H9 (cell line): ENCODE data around the gene TRERF1. TPM values are rescaled to one million over a fixed set of nuclear protein-coding genes. Genes with fewer than 3 reads are reported as not detected.
A peak's percentile ranks its signal among the peaks of the same experiment; 100 is the strongest.

ENCODE experiments used
- DNase-seq: peaks from one replicate; pipeline ENCODE4 v3.0.0-alpha.2; 2017
- H2AFZ ChIP-seq: one replicate; pipeline ENCODE4 v1.6.1; 2013; ENCODE audit warnings: mild to moderate bottlenecking, low read length, control low read depth, moderate library complexity
- H2AK5ac ChIP-seq: 2 replicates; pipeline ENCODE4 v1.6.1; 2013; ENCODE audit warnings: low read length, control low read depth, mixed read lengths; ENCODE audit not compliant: insufficient read length
- H2BK120ac ChIP-seq: one replicate; pipeline ENCODE4 v1.6.1; 2013; ENCODE audit warnings: low read depth, mild to moderate bottlenecking, low read length, control low read depth, inconsistent platforms; ENCODE audit not compliant: poor library complexity, severe bottlenecking
- H2BK12ac ChIP-seq: 2 replicates; pipeline ENCODE4 v1.6.1; 2013; ENCODE audit warnings: low read length, control low read depth, mixed read lengths, low read depth; ENCODE audit not compliant: insufficient read length
- H2BK15ac ChIP-seq: 2 replicates; pipeline ENCODE4 v1.6.1; 2013; ENCODE audit warnings: low read depth, low read length, control low read depth
- H2BK20ac ChIP-seq: one replicate; pipeline ENCODE4 v1.6.1; 2013; ENCODE audit warnings: low read depth, mild to moderate bottlenecking, low read length, control low read depth, inconsistent platforms; ENCODE audit not compliant: poor library complexity, severe bottlenecking
- H2BK5ac ChIP-seq: 2 replicates; pipeline ENCODE4 v1.6.1; 2013; ENCODE audit warnings: low read length, control low read depth, mixed read lengths; ENCODE audit not compliant: insufficient read length
- H3K14ac ChIP-seq: 2 replicates; pipeline ENCODE4 v1.6.1; 2013; ENCODE audit warnings: low read length, control low read depth; ENCODE audit not compliant: insufficient read depth
- H3K18ac ChIP-seq: 2 replicates; pipeline ENCODE4 v1.6.1; 2013; ENCODE audit warnings: low read depth, mild to moderate bottlenecking, mixed read lengths, low read length, control low read depth; ENCODE audit not compliant: insufficient read length
- H3K23ac ChIP-seq: 2 replicates; pipeline ENCODE4 v1.6.1; 2013; ENCODE audit warnings: low read length, control low read depth, mixed read lengths, low read depth; ENCODE audit not compliant: insufficient read length
- H3K23me2 ChIP-seq: 2 replicates; pipeline ENCODE4 v1.6.1; 2013; ENCODE audit warnings: low read depth, mild to moderate bottlenecking, mixed read lengths, low read length, control low read depth; ENCODE audit not compliant: insufficient read length, poor library complexity, severe bottlenecking
- H3K27ac ChIP-seq: 2 replicates; pipeline ENCODE4 v1.5.1; 2013; ENCODE audit warnings: low read length, control low read depth, mixed read lengths, low read depth; ENCODE audit not compliant: insufficient read length
- H3K27me3 ChIP-seq: 2 replicates; pipeline ENCODE4 v1.6.1; 2013; ENCODE audit warnings: low read length, control low read depth, inconsistent platforms; ENCODE audit not compliant: insufficient read depth
- H3K4ac ChIP-seq: 2 replicates; pipeline ENCODE4 v1.6.1; 2013; ENCODE audit warnings: low read depth, mild to moderate bottlenecking, control low read depth, inconsistent platforms, low read length, moderate library complexity
- H3K4me1 ChIP-seq: 2 replicates; pipeline ENCODE4 v1.6.1; 2013; ENCODE audit warnings: low read length, control low read depth, inconsistent platforms; ENCODE audit not compliant: insufficient read depth
- H3K4me2 ChIP-seq: 2 replicates; pipeline ENCODE4 v1.6.1; 2013; ENCODE audit warnings: low read length, control low read depth, mixed read lengths; ENCODE audit not compliant: insufficient read length, insufficient read depth
- H3K56ac ChIP-seq: 2 replicates; pipeline ENCODE4 v1.6.1; 2013; ENCODE audit warnings: low read depth, mild to moderate bottlenecking, mixed read lengths, low read length, control low read depth; ENCODE audit not compliant: insufficient read length
- H3K79me1 ChIP-seq: 2 replicates; pipeline ENCODE4 v1.6.1; 2013; ENCODE audit warnings: low read depth, mild to moderate bottlenecking, moderate library complexity, low read length, control low read depth, inconsistent platforms; ENCODE audit not compliant: insufficient read depth, poor library complexity, severe bottlenecking
- H3K79me2 ChIP-seq: 2 replicates; pipeline ENCODE4 v1.6.1; 2013; ENCODE audit warnings: low read length, control low read depth, inconsistent platforms; ENCODE audit not compliant: insufficient read depth
- H3K9ac ChIP-seq: 2 replicates; pipeline ENCODE4 v1.6.1; 2013; ENCODE audit warnings: low read length, control low read depth, mixed read lengths; ENCODE audit not compliant: insufficient read length; ENCODE audit errors: extremely low read depth
- H3K9me3 ChIP-seq: one replicate; pipeline ENCODE4 v1.6.1; 2013; ENCODE audit warnings: low read depth, low read length, inconsistent platforms; ENCODE audit not compliant: control insufficient read depth
- H3T11ph ChIP-seq: one replicate; pipeline ENCODE4 v1.6.1; 2013; ENCODE audit warnings: mild to moderate bottlenecking, low read length, control low read depth, inconsistent platforms
- H4K20me1 ChIP-seq: one replicate; pipeline ENCODE4 v1.6.1; 2013; ENCODE audit not compliant: control insufficient read depth, insufficient read length, insufficient read depth
- H4K5ac ChIP-seq: 2 replicates; pipeline ENCODE4 v1.6.1; 2013; ENCODE audit warnings: low read depth, mild to moderate bottlenecking, mixed read lengths, low read length, control low read depth; ENCODE audit not compliant: insufficient read length
- H4K8ac ChIP-seq: replicated peaks from 2 replicates; pipeline ENCODE4 v1.6.1; 2013; ENCODE audit warnings: low read length, control low read depth, mixed read lengths, low read depth; ENCODE audit not compliant: insufficient read length
- H4K91ac ChIP-seq: 2 replicates; pipeline ENCODE4 v1.6.1; 2013; ENCODE audit warnings: low read depth, mild to moderate bottlenecking, moderate library complexity, mixed read lengths, low read length, control low read depth; ENCODE audit not compliant: insufficient read length
- H3K27ac Mint-ChIP-seq, 3 experiments: 2 replicates in 2 of 3; 3 replicates in 1 of 3; pipeline ENCODE4 v1.8.0; 2020 to 2021; ENCODE audit warnings: mixed read lengths in 3 of 3, mild to moderate bottlenecking in 1 of 3, moderate library complexity in 1 of 3
- H3K27me3 Mint-ChIP-seq: 2 replicates; pipeline ENCODE4 v1.8.0; 2021; ENCODE audit warnings: low read depth, mild to moderate bottlenecking, moderate library complexity, mixed read lengths
- H3K36me3 Mint-ChIP-seq, 3 experiments: 2 replicates in 2 of 3; 3 replicates in 1 of 3; pipeline ENCODE4 v1.8.0; 2020 to 2021; ENCODE audit warnings: low read depth in 3 of 3, mixed read lengths in 3 of 3; ENCODE audit not compliant: insufficient read depth in 1 of 3
- H3K4me1 Mint-ChIP-seq, 2 experiments: 2 replicates each; pipeline ENCODE4 v1.8.0; 2020; ENCODE audit warnings: mixed read lengths in 2 of 2
- H3K4me3 Mint-ChIP-seq, 2 experiments: 2 replicates in 1 of 2; 3 replicates in 1 of 2; pipeline ENCODE4 v1.8.0; 2020 to 2021; ENCODE audit warnings: mild to moderate bottlenecking in 2 of 2, mixed read lengths in 2 of 2, moderate library complexity in 1 of 2
- H3K9me3 Mint-ChIP-seq, 2 experiments: 2 replicates in 1 of 2; 3 replicates in 1 of 2; pipeline ENCODE4 v1.8.0; 2020; ENCODE audit warnings: mild to moderate bottlenecking in 2 of 2, mixed read lengths in 2 of 2, moderate library complexity in 1 of 2
- CTCF ChIP-seq: fragments of 200-600 bp; sonication (generic); conservative IDR thresholded peaks from 3 replicates; pipeline ENCODE4 v1.8.0; 2021; ENCODE audit warnings: antibody characterized with exemption, mild to moderate bottlenecking
- WGBS: extraction: QIAGEN DNeasy Blood & Tissue Kit; methylation state at CpG from one replicate; pipeline ENCODE4 v1.1.7; 2013; ENCODE audit warnings: missing lambda C conversion rate, low lambda C conversion rate, mixed read lengths; ENCODE audit not compliant: insufficient read length; ENCODE audit errors: extremely low coverage; 5-methylcytosine and 5-hydroxymethylcytosine counted together
- total RNA-seq: library from RNA; stranded (reverse); gene quantifications from 2 replicates; pipeline ENCODE4 v1.2.1, GENCODE V29; 2021

Gene TRERF1
- total RNA-seq, 1 experiment from 2014 or later, result 19.7 TPM

GRCh38 chr6:42383421-42384205 lies 68.1 kb downstream of the TRERF1 start:
- Histone ChIP-seq H4K5ac (no peak overlapping the region), H4K8ac (no peak overlapping the region), H3K23ac (no peak overlapping the region), H3K4me2 (no peak overlapping the region), H3K27ac (no peak overlapping the region), H3K9me3 (no peaks in the 10 kb centered on the region), H3K79me2 (peaks cover 8% of the 10 kb centered on the region; the same call in 1 of the 2 replicates), H3K79me1 (peaks cover 6% of the 10 kb centered on the region), H3K4ac (no peak overlapping the region), H3K18ac (no peak overlapping the region), H3K27me3 (no peaks in the 10 kb centered on the region), H2BK15ac (no peak overlapping the region), H3K4me1 (peaks cover 3% of the 10 kb centered on the region; the same call in 1 of the 2 replicates), H3T11ph (no peak overlapping the region), H4K20me1 (no peaks in the 10 kb centered on the region), H2AK5ac (no peak overlapping the region), H3K14ac (peak overlapping the region; percentile 44; the same call in 1 of the 2 replicates), H2AFZ (no peak overlapping the region), H3K23me2 (no peaks in the 10 kb centered on the region), H4K91ac (no peak overlapping the region), H2BK20ac (no peak overlapping the region), H2BK12ac (no peak overlapping the region), H3K9ac (no peak overlapping the region), H2BK120ac (no peak overlapping the region), H2BK5ac (no peak overlapping the region), H3K56ac (no peak overlapping the region)
- DNase-seq, result no peak
- peaks cover 8 to 21% of the 10 kb centered on the region in 2 experiments for H3K4me1 Mint-ChIP-seq
- peaks cover 0 to 2% (median 0%) of the 10 kb centered on the region in 3 experiments; a peak in 2 of 7 replicates for H3K36me3 Mint-ChIP-seq
- no peak overlapping the region for H3K4me3 Mint-ChIP-seq
- peak overlapping the region in 2 of 3 experiments; percentile 3 to 49; a peak in 1 of 7 replicates for H3K27ac Mint-ChIP-seq
- no CpG with 5 or more reads among the region's 6 CpGs for WGBS
- H3K9me3 Mint-ChIP-seq, result no peaks in the 10 kb centered on the region
- no peak for TF ChIP-seq CTCF
- no peaks in the 10 kb centered on the region for H3K27me3 Mint-ChIP-seq
